GM12878 (cell line): ENCODE results near the gene MVK. TPM values are rescaled to one million over a fixed set of nuclear protein-coding genes. Genes with fewer than 3 reads are reported as not detected.

Source experiments
- ATAC-seq: fragments of 200-7000 bp; cut with Tn5 transposase; 3 replicates; pipeline ENCODE4 v1.9.1; 2020; ENCODE audit warnings: mild to moderate bottlenecking, moderate library complexity
- BruUV-seq: library from RNA; stranded (reverse); fragments of 400-500 nt; replicated peaks from 2 replicates; lab custom pipeline; 2021; lab: Mats Ljungman, UMichigan
- CTCF ChIA-PET: fragments of 300-600 bp; sonication (Branson Sonifier 250); formaldehyde crosslinking; extraction: SDS; loops from one replicate; lab custom pipeline; 2021; ENCODE audit warnings: inconsistent platforms; lab: Yijun Ruan, JAX
- POLR2A ChIA-PET: fragments of 350-600 bp; formaldehyde crosslinking; extraction: SDS; loops from one replicate; lab custom pipeline; 2021; ENCODE audit warnings: inconsistent platforms; lab: Charles Lee
- RAD21 ChIA-PET: fragments of 300-600 bp; sonication (Branson Sonifier 250); formaldehyde crosslinking; loops from one replicate; lab custom pipeline; 2023; ENCODE audit warnings: antibody characterized with exemption; ENCODE audit not compliant: unreplicated experiment; lab: Charles Lee
- SMC1A ChIA-PET: fragments of 300-600 bp; sonication (Branson Sonifier 250); formaldehyde crosslinking; loops from one replicate; lab custom pipeline; 2023; ENCODE audit not compliant: unreplicated experiment, uncharacterized antibody; lab: Charles Lee
- DNase-seq: peaks from one replicate; pipeline ENCODE4 v3.0.0-alpha.2; 2011; ENCODE audit warnings: low read depth, low spot score
- FAIRE-seq: peaks from 3 replicates; lab custom pipeline; 2011; peaks lifted over from hg19 to GRCh38; lab: Jason Lieb, UNC
- H2AFZ ChIP-seq: 2 replicates; pipeline ENCODE4 v1.6.0; 2011; ENCODE audit warnings: low read depth, low read length, control low read depth; ENCODE audit not compliant: control insufficient read depth
- H3K27ac ChIP-seq: 2 replicates; pipeline ENCODE4 v1.5.1; 2011; ENCODE audit warnings: control low read depth; ENCODE audit not compliant: control insufficient read depth, insufficient read depth
- H3K27me3 ChIP-seq, 2 experiments: replicated peaks in 1 of 2; 2 replicates each; pipeline versions ENCODE4 v1.6.0 to v1.6.1; 2011; ENCODE audit warnings: low read length in 1 of 2; ENCODE audit not compliant: control insufficient read depth in 2 of 2, insufficient read depth in 2 of 2
- H3K36me3 ChIP-seq, 2 experiments: 2 replicates each; pipeline ENCODE4 v1.5.1; 2011; ENCODE audit warnings: low read length in 1 of 2; ENCODE audit not compliant: control insufficient read depth in 2 of 2, insufficient read depth in 2 of 2
- H3K4me1 ChIP-seq: 2 replicates; pipeline ENCODE4 v1.6.1; 2011; ENCODE audit warnings: mild to moderate bottlenecking, low read length, moderate library complexity, mixed read lengths; ENCODE audit not compliant: control insufficient read depth, insufficient read depth
- H3K4me2 ChIP-seq: 2 replicates; pipeline ENCODE4 v1.6.0; 2011; ENCODE audit warnings: control low read depth; ENCODE audit not compliant: control insufficient read depth, insufficient read depth
- H3K4me3 ChIP-seq: fragments of 200-600 bp; sonication (generic); 2 replicates; pipeline ENCODE4 v1.5.1; 2016
- H3K79me2 ChIP-seq: 2 replicates; pipeline ENCODE4 v1.6.0; 2011; ENCODE audit warnings: low read length; ENCODE audit not compliant: control insufficient read depth, insufficient read depth
- H3K9ac ChIP-seq: 2 replicates; pipeline ENCODE4 v1.8.0; 2011; ENCODE audit warnings: low read length, control low read depth, mixed read lengths; ENCODE audit not compliant: control insufficient read depth, insufficient read depth
- H3K9me3 ChIP-seq: replicated peaks from 3 replicates; pipeline ENCODE4 v1.5.1; 2011; ENCODE audit warnings: mild to moderate bottlenecking, low read length; ENCODE audit not compliant: control insufficient read depth, insufficient read depth
- H4K20me1 ChIP-seq: 2 replicates; pipeline ENCODE4 v1.6.0; 2011; ENCODE audit not compliant: control insufficient read depth, insufficient read depth
- BMI1 ChIP-seq: fragments of 450-650 bp; IDR thresholded peaks from 2 replicates; pipeline ENCODE4 v1.6.1; 2016; ENCODE audit warnings: mild to moderate bottlenecking, moderate library complexity, borderline replicate concordance
- EP300 ChIP-seq, 2 experiments: fragments of 150-350 bp in 1 of 2; IDR thresholded peaks; 2 replicates each; pipeline ENCODE4 v1.6.1; 2011 to 2012; ENCODE audit warnings: low read depth in 2 of 2, low read length in 2 of 2, borderline replicate concordance in 1 of 2, improper control_type of control experiment in 1 of 2, inconsistent platforms in 1 of 2; ENCODE audit not compliant: control insufficient read depth in 1 of 2
- FOS ChIP-seq: IDR thresholded peaks from 3 replicates; pipeline ENCODE4 v1.6.1; 2011; ENCODE audit warnings: borderline replicate concordance; ENCODE audit not compliant: insufficient read length; ENCODE audit errors: extremely low read depth
- JUND ChIP-seq: IDR thresholded peaks from 2 replicates; pipeline ENCODE4 v1.6.1; 2012; ENCODE audit warnings: low read depth, mild to moderate bottlenecking, low read length, improper control_type of control experiment, moderate library complexity
- KLF5 ChIP-seq: fragments of 450-650 bp; IDR thresholded peaks from 2 replicates; pipeline ENCODE4 v1.6.1; 2014; ENCODE audit warnings: mild to moderate bottlenecking; ENCODE audit not compliant: partially characterized antibody
- LARP7 ChIP-seq: fragments of 450-650 bp; IDR thresholded peaks from 2 replicates; pipeline ENCODE4 v1.6.1; 2017; ENCODE audit warnings: mild to moderate bottlenecking
- NFIC ChIP-seq: IDR thresholded peaks from 2 replicates; pipeline ENCODE4 v1.6.1; 2012; ENCODE audit warnings: low read depth, mild to moderate bottlenecking, inconsistent platforms, low read length, moderate library complexity
- RAD21 ChIP-seq: IDR thresholded peaks from 2 replicates; pipeline ENCODE4 v1.6.1; 2011; ENCODE audit warnings: mild to moderate bottlenecking, low read depth, low read length, moderate library complexity; ENCODE audit not compliant: insufficient read depth
- RCOR1 ChIP-seq: conservative IDR thresholded peaks from 2 replicates; pipeline ENCODE4 v1.6.1; 2012; ENCODE audit warnings: low read depth, low read length, improper control_type of control experiment
- SREBF2 ChIP-seq: IDR thresholded peaks from 2 replicates; pipeline ENCODE4 v1.6.1; 2012; ENCODE audit warnings: mild to moderate bottlenecking, low read length
- WRNIP1 ChIP-seq: IDR thresholded peaks from 2 replicates; pipeline ENCODE4 v1.6.1; 2011; ENCODE audit warnings: low read depth, low read length, improper control_type of control experiment, borderline replicate concordance
- YY1 ChIP-seq: IDR thresholded peaks from 2 replicates; pipeline ENCODE4 v1.6.1; 2011; ENCODE audit warnings: low read depth, mild to moderate bottlenecking, low read length
- ZZZ3 ChIP-seq: IDR thresholded peaks from 2 replicates; pipeline ENCODE4 v1.6.1; 2011; ENCODE audit warnings: low read depth; ENCODE audit not compliant: control insufficient read depth, insufficient read length
- WGBS: methylation state at CpG from one replicate; pipeline ENCODE4 v1.1.6; 2016; ENCODE audit warnings: low lambda C conversion rate; ENCODE audit not compliant: insufficient replicate concordance, insufficient coverage; ENCODE audit errors: missing lambda C conversion rate; 5-methylcytosine and 5-hydroxymethylcytosine counted together
- in situ Hi-C: fragments of 300-500 bp; cut with MboI; formaldehyde crosslinking; loops from 9 replicates; pipeline ENCODE4 v1.14.3; 2018; ENCODE audit warnings: mixed read lengths
- intact Hi-C: fragments of 100-400 bp; cut with micrococcal nuclease; formaldehyde crosslinking; loops from one replicate; pipeline ENCODE4 v1.14.2; 2022; ENCODE audit not compliant: unreplicated experiment
- polyA plus RNA-seq, 11 experiments: library from polyadenylated mRNA; depleted of rRNA in 4 of 11; unstranded in 6 of 11; stranded (reverse) in 5 of 11; fragments of >200 nt; fragmentation: Nextera tagmentation in 4 of 11; fragmentation: Illumina TruSeq in 1 of 11; extraction: Ambion mirVana in 4 of 11; extraction: Trizol in 1 of 11; gene quantifications; 1 replicate in 1 of 11; 2 replicates in 10 of 11; pipeline versions ENCODE4 v1.2.1 to v1.2.3, GENCODE V29; 2011 to 2016; ENCODE audit warnings: inconsistent platforms in 2 of 11, missing spikeins in 2 of 11, low read depth in 1 of 11
- total RNA-seq, 4 experiments: library from RNA; depleted of rRNA in 3 of 4; stranded (reverse); fragments of >200 nt in 3 of 4; fragmentation: Illumina TruSeq in 1 of 4; extraction: Trizol in 1 of 4; gene quantifications; 2 replicates each; pipeline versions ENCODE4 v1.2.1 to v1.2.3, GENCODE V29; 2013 to 2021
- TF ChIP-seq, protein P1 (sequence below), 3 experiments: IDR thresholded peaks in 2 of 3; conservative IDR thresholded peaks in 1 of 3; 2 replicates each; pipeline ENCODE4 v1.5.1; 2011; ENCODE audit warnings: low read depth in 3 of 3, low read length in 3 of 3, mild to moderate bottlenecking in 3 of 3, control low read depth in 2 of 3, moderate library complexity in 2 of 3, inconsistent platforms in 1 of 3, mixed read lengths in 1 of 3; ENCODE audit not compliant: control insufficient read depth in 2 of 3, insufficient read depth in 1 of 3; ENCODE audit errors: extremely low read depth in 1 of 3
- TF ChIP-seq, protein P2 (sequence below): fragments of 150-350 bp; IDR thresholded peaks from 2 replicates; pipeline ENCODE4 v1.6.1; 2014; ENCODE audit warnings: mild to moderate bottlenecking, low read depth, low read length
- TF ChIP-seq, protein P3 (sequence below): fragments of 450-650 bp; IDR thresholded peaks from 2 replicates; pipeline ENCODE4 v1.6.1; 2017; ENCODE audit warnings: borderline replicate concordance
- TF ChIP-seq, protein P4 (sequence below): IDR thresholded peaks from 2 replicates; pipeline ENCODE4 v1.6.1; 2011; ENCODE audit warnings: borderline replicate concordance, low read depth, mild to moderate bottlenecking, moderate library complexity, mixed read lengths, low read length; ENCODE audit not compliant: insufficient read depth; ENCODE audit errors: extremely low read length

The MVK gene
- total and polyA plus RNA-seq, 10 of the 15 experiments (the other 5 are each of a cell fraction or from before 2014, with no cell fraction given), result 0.24 to 46.7 (median 31.9) TPM

DNA sequence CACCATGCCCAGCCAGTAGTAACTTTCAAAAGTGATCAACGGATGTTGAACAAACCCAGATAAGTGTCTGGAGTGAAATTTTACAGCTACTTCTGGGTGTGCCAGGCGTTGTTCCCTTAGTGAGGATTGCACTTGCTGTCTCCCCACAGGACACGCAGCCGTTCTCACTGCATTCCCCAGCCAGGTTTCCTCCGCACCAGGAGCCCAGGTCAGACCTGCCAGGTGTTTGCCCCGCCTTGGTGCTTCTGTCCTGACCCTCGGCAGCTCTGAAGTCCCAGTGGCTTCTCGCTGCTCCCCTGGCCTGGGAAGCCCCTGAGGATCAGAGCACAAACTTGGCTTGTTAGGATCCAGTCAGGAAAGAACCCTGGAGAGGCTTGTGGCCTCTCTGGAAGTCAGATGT lies 36.5 kb upstream of the MVK start:
- H3K4me1 ChIP-seq, result no peaks in the 10 kb centered on the region
- intact Hi-C loops, result no loop called here
- TF ChIP-seq JUND (no peak), WRNIP1 (no peak), FOS (no peak), ZZZ3 (no peak), SREBF2 (no peak), LARP7 (no peak), NFIC (no peak), EP300 (IDR thresholded peaks at IDR 0.05; ENCODE audit: borderline replicate concordance in 1 of 2, control insufficient read depth in 1 of 2, low read depth in 2 of 2, low read length in 2 of 2) (no peak), RAD21 (no peak), BMI1 (no peak), YY1 (no peak), KLF5 (no peak), RCOR1 (no peak)
- TF ChIP-seq, protein P1, sequence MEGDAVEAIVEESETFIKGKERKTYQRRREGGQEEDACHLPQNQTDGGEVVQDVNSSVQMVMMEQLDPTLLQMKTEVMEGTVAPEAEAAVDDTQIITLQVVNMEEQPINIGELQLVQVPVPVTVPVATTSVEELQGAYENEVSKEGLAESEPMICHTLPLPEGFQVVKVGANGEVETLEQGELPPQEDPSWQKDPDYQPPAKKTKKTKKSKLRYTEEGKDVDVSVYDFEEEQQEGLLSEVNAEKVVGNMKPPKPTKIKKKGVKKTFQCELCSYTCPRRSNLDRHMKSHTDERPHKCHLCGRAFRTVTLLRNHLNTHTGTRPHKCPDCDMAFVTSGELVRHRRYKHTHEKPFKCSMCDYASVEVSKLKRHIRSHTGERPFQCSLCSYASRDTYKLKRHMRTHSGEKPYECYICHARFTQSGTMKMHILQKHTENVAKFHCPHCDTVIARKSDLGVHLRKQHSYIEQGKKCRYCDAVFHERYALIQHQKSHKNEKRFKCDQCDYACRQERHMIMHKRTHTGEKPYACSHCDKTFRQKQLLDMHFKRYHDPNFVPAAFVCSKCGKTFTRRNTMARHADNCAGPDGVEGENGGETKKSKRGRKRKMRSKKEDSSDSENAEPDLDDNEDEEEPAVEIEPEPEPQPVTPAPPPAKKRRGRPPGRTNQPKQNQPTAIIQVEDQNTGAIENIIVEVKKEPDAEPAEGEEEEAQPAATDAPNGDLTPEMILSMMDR (IDR thresholded peaks at IDR 0.05 in 2 of 3, conservative IDR thresholded peaks at IDR 0.05 in 1 of 3; ENCODE audit: control insufficient read depth in 2 of 3, extremely low read depth in 1 of 3, insufficient read depth in 1 of 3, low read depth in 3 of 3, low read length in 3 of 3), result no peak
- TF ChIP-seq, protein P2, sequence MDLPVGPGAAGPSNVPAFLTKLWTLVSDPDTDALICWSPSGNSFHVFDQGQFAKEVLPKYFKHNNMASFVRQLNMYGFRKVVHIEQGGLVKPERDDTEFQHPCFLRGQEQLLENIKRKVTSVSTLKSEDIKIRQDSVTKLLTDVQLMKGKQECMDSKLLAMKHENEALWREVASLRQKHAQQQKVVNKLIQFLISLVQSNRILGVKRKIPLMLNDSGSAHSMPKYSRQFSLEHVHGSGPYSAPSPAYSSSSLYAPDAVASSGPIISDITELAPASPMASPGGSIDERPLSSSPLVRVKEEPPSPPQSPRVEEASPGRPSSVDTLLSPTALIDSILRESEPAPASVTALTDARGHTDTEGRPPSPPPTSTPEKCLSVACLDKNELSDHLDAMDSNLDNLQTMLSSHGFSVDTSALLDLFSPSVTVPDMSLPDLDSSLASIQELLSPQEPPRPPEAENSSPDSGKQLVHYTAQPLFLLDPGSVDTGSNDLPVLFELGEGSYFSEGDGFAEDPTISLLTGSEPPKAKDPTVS, result no peak
- TF ChIP-seq, protein P3, sequence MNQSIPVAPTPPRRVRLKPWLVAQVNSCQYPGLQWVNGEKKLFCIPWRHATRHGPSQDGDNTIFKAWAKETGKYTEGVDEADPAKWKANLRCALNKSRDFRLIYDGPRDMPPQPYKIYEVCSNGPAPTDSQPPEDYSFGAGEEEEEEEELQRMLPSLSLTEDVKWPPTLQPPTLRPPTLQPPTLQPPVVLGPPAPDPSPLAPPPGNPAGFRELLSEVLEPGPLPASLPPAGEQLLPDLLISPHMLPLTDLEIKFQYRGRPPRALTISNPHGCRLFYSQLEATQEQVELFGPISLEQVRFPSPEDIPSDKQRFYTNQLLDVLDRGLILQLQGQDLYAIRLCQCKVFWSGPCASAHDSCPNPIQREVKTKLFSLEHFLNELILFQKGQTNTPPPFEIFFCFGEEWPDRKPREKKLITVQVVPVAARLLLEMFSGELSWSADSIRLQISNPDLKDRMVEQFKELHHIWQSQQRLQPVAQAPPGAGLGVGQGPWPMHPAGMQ, result no peak
- TF ChIP-seq, protein P4, sequence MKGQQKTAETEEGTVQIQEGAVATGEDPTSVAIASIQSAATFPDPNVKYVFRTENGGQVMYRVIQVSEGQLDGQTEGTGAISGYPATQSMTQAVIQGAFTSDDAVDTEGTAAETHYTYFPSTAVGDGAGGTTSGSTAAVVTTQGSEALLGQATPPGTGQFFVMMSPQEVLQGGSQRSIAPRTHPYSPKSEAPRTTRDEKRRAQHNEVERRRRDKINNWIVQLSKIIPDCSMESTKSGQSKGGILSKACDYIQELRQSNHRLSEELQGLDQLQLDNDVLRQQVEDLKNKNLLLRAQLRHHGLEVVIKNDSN, result no peak
- TF ChIP-seq, all 136 proteins: peak for 0
- no peaks in the 10 kb centered on the region for H3K79me2 ChIP-seq
- no peaks in the 10 kb centered on the region for H4K20me1 ChIP-seq
- H3K9ac ChIP-seq, result no peak overlapping the region
- H3K4me3 ChIP-seq, result no peak overlapping the region
- ChIA-PET SMC1A (no interaction called here), CTCF (no interaction called here), RAD21 (no interaction called here), POLR2A (interaction anchor here (0.6 kb wide), 1 partner anchor 13 kb away, joined by 3 read pairs; no protein-coding TSS in a partner anchor)
- H3K27me3 ChIP-seq, result no peaks in the 10 kb centered on the region
- H2AFZ ChIP-seq, result no peak overlapping the region
- no peak overlapping the region for H3K27ac ChIP-seq
- no TSS peak for BruUV-seq
- no peaks in the 10 kb centered on the region for H3K36me3 ChIP-seq
- DNase-seq (no peak), ATAC-seq (no peak), FAIRE-seq (no peak)
- H3K4me2 ChIP-seq, result no peak overlapping the region
- in situ Hi-C loops, result no loop called here
- no peaks in the 10 kb centered on the region for H3K9me3 ChIP-seq
- 80% methylated on average over 8 of the region's 8 CpGs for WGBS
